Peyer's patch (tissue), 4 donors: ENCODE measurements around the gene SYNDIG1.

Experiments
- CTCF ChIP-seq, 6 experiments: fragments of 450-650 bp in 4 of 6; fragments of 200-600 bp in 2 of 6; sonication (generic) in 1 of 6; IDR thresholded peaks; one replicate each; pipeline ENCODE4 v1.5.1; 2017 to 2019; ENCODE audit warnings: antibody characterized with exemption in 6 of 6, mild to moderate bottlenecking in 3 of 6, moderate library complexity in 1 of 6
- POLR2A ChIP-seq, 2 donors: fragments of 450-650 bp; IDR thresholded peaks; one replicate each; pipeline ENCODE4 v1.5.1; 2017; ENCODE audit warnings: antibody characterized with exemption in 2 of 2, mild to moderate bottlenecking in 2 of 2, moderate library complexity in 2 of 2

- TF ChIP-seq CTCF (IDR thresholded peaks at IDR 0.05) (no peak), POLR2A (IDR thresholded peaks at IDR 0.05) (no peak)
Observed at GRCh38 chr20:24531631-24532419, 62.4 kb downstream of the SYNDIG1 start.
